ENCODE data around the gene STAG3.
"Not testable (repeated sequence)": the region's sequence is repeated elsewhere in the genome, so short reads cannot be mapped to it uniquely, and the experiment has no call there.

STAG3 gene, protein sequence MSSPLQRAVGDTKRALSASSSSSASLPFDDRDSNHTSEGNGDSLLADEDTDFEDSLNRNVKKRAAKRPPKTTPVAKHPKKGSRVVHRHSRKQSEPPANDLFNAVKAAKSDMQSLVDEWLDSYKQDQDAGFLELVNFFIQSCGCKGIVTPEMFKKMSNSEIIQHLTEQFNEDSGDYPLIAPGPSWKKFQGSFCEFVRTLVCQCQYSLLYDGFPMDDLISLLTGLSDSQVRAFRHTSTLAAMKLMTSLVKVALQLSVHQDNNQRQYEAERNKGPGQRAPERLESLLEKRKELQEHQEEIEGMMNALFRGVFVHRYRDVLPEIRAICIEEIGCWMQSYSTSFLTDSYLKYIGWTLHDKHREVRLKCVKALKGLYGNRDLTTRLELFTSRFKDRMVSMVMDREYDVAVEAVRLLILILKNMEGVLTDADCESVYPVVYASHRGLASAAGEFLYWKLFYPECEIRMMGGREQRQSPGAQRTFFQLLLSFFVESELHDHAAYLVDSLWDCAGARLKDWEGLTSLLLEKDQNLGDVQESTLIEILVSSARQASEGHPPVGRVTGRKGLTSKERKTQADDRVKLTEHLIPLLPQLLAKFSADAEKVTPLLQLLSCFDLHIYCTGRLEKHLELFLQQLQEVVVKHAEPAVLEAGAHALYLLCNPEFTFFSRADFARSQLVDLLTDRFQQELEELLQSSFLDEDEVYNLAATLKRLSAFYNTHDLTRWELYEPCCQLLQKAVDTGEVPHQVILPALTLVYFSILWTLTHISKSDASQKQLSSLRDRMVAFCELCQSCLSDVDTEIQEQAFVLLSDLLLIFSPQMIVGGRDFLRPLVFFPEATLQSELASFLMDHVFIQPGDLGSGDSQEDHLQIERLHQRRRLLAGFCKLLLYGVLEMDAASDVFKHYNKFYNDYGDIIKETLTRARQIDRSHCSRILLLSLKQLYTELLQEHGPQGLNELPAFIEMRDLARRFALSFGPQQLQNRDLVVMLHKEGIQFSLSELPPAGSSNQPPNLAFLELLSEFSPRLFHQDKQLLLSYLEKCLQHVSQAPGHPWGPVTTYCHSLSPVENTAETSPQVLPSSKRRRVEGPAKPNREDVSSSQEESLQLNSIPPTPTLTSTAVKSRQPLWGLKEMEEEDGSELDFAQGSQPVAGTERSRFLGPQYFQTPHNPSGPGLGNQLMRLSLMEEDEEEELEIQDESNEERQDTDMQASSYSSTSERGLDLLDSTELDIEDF

DNA sequence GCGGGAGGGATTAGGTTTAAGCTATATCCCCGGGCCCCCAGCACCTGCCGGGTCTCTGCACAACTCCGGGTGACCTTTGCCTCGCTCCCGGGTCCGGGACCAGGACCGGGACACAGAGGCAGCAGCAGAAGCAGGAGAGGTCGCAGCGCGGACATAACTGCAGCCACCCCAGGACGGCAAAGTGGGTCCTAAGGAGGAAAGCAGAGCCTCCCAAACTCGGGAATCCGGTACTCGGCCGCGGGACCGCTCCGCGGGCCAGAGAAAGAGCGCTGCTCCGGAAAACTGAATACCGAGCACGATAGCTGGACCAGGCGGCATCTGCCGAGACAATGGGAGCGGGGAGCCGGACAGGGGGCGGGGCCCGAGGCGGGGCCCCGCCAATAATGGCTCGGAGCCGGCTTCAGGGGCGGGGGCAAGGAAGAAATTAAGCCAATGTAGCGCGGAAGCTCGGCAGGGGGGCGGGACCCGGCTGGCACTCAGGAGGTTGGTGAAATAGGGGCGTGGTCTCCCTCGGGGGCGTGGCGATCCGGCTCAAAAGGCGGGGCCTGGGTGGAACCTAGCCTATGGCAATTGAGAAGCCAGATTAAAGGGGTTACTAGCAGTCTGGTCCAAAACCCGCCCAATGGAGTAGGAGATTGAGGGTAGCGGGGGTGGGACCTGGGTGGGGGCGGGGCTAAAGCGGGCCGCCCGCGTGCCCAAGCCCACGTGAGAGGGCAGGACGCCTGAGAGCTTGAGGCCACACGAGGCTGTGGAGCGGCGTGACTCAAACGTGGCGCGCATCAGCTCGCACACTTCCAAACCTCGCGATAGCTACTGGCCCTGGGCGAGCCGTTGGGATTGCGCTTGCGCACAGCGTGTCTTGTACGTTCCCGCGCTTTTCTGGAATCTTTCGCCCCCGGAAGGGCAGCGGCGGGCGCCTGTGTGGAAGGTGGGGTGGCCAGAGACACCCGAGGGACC, at the start of gene STAG3, which contains the start of gene GPC2:
TSS of gene STAG3 (plus strand) at position 874 of the 957 bp plus-strand sequence. CDS start 2,639 bp downstream, outside the sequence.
TSS of gene GPC2 (minus strand) at position 337 of the 957 bp plus-strand sequence. CDS start at position 155, 182 bp downstream.
- DNase-seq = peak; percentile 94

GRCh38 chr7:100128637-100128963, 49.1 kb upstream of the STAG3 start:
- no peak for DNase-seq

- DNase-seq = not testable (repeated sequence)
These were observed 47.5 kb upstream of the STAG3 start for GRCh38 chr7:100130220-100130607.

GRCh38 chr7:100130608-100131453, 46.9 kb upstream of the STAG3 start:
- DNase-seq = peak; percentile 64

GRCh38 chr7:100132126-100132525, 45.6 kb upstream of the STAG3 start:
- DNase-seq = no peak

- DNase-seq = peak; percentile 78
These were observed 45.0 kb upstream of the STAG3 start for GRCh38 chr7:100132697-100133151.

DNA sequence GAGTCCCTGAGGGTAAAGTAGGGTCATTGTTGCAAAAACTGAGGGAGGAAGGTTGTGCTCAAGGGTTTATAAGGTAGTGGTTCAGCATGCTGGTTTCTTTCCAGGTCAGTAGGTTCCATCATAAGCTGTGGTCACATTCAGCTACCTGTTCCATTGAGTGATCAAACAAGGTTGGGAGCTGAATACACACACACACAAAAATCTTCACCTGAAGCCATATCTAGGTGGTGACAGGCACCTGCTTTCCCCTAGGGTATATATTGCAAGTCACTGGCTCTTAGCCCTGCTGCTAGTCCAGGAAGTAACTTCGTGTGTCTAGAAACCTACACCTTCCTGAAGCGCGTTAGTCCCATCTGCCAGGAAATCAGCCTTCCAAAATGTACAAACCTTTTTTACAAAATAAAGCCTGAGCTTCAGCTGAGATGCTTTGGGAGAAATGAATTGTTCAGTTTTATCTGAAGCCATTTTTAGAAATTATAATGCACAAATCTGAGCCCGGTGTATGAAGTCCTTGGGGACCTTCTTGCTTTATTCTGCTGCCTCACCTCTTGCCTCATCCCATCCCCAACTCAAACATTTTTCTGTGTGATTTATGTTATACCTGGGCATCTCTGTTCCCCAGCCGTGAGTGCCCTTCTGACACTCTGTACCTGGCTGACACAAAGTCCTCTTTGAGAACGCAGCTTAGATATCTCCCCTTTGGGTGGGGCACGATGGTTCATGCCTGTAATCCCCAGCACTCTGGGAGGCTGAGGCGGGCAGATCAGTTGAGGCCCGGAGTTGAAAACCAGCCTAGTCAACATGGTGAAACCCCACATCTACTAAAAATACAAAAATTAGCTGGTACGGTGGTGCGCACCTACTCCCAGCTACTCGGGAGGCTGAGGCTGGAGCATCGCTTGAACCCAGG, 39.6 kb upstream of the STAG3 start:
- DNase-seq = no peak

- DNase-seq = no peak
These were observed 36.2 kb upstream of the STAG3 start for GRCh38 chr7:100141555-100141949.

- no peak for DNase-seq
These were observed 35.3 kb upstream of the STAG3 start for GRCh38 chr7:100142461-100142860.

DNA sequence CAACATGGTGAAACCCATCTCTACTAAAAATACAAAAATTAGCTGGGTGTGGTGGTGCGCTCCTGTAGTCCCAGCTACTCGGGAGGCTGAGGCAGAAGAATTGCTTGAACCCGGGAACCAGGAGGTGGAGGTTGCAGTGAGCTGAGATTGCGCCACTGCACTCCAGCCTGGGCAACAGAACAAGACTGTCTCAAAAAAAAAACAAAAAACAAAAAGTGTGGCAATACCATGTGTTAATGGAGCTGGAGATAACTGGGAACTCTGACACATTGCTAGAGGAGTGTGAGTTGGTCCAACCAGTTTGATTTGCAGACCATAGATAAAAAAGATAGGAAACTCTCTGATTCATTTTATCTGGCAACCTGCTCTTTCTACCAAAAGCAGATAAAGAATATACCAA, 31.4 kb upstream of the STAG3 start:
- DNase-seq = peak; percentile 68

GRCh38 chr7:100147278-100147677, 30.4 kb upstream of the STAG3 start:
- no peak for DNase-seq

GRCh38 chr7:100148225-100148558, 29.5 kb upstream of the STAG3 start:
- no peak for DNase-seq

- DNase-seq = peak; percentile 99
These were observed 29.0 kb upstream of the STAG3 start, which contains the start of gene LAMTOR4 for GRCh38 chr7:100148559-100149328. LAMTOR4 (plus strand) TSS chr7:100148918; CDS start chr7:100148973, 55 bp downstream.

GRCh38 chr7:100152404-100152803, 25.3 kb upstream of the STAG3 start:
- no peak for DNase-seq

DNA sequence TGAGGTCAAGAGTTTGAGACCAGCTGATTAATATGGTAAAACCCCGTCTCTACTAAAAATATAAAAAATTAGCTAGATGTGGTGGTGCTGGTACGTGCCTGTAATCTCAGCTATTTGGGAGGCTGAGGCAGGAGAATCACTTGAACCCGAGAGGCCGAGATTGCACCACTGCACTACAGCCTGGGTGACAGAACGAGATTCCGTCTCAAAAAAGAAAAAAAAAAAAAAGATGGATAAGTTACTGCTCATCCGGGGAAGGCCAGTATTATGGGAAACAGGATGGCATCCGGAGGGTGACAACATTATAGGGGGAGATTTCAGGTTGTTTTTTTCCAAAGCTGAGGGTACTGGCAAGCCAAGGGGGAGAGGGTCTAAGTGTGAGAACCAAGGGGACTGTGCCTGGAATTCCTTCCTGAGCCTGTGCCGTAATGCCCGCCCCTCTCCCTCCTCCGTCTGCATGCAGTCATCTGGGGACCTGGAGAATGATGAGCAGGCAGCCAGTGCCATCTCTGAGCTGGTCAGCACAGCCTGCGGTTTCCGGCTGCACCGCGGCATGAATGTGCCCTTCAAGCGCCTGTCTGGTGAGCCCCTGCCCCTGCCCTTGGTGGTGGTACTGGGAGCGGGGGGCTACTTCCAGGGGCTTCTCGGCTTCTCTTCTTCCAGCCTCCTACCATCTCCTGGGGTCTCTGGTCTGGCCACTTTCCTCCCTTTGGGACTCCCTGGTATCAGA, 24.6 kb upstream of the STAG3 start:
- no peak for DNase-seq

DNA sequence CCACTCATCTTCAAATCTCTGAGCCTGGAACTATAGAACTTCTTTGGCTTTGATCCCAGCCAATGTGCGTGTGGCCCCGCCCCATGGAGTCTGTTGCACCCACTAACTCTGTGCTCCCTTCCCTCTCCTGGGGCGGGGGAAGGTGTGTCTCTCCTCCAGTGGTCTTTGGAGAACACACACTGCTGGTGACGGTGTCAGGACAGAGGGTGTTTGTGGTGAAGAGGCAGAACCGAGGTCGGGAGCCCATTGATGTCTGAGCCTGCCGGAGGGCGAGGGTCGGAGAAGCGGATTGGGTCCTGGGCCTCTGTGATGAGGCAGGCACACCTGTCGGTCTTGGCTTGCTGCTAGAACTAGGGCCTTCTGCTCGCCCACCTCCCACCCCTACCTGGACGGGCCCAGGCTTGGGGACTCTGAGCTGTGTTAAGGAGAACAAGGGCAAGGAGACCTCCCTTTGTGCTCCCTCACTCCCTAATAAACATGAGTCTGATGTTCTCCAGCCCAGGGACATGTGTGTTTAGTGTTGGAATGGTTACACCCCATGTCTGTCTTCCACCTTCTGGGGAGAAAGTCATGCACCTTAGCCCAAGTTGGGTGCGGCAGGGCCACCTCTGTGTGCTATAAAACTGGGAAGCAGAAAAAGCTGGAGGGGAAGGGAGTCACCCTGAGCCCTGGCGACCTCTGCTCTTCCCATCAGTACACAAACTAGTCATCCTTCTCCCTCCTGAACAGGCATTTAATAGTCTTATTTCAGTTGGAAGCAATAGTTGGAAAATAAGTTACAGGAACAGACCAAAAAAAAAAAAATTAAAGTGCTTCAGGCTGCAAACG, 23.8 kb upstream of the STAG3 start:
- peak; percentile 58 for DNase-seq

Data from hematopoietic multipotent progenitor cell treated with erythropoietin and hydrocortisone succinate and interleukin-3 and kit ligand, for 8 days (in vitro differentiated cells).